ENCODE data around the gene SPDYE3. TPM values are rescaled to one million over a fixed set of nuclear protein-coding genes. Genes with fewer than 3 reads are reported as not detected.
"Not testable (repeated sequence)": the region's sequence is repeated elsewhere in the genome, so short reads cannot be mapped to it uniquely, and the experiment has no call there.

Gene SPDYE3, protein sequence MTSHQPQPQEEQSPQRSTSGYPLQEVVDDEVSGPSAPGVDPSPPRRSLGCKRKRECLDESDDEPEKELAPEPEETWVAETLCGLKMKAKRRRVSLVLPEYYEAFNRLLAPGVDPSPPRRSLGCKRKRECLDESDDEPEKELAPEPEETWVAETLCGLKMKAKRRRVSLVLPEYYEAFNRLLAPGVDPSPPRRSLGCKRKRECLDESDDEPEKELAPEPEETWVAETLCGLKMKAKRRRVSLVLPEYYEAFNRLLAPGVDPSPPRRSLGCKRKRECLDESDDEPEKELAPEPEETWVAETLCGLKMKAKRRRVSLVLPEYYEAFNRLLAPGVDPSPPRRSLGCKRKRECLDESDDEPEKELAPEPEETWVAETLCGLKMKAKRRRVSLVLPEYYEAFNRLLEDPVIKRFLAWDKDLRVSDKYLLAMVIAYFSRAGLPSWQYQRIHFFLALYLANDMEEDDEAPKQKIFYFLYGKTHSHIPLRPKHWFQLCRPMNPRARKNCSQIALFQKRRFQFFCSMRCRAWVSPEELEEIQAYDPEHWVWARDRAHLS
- not detected for total RNA-seq

DNA sequence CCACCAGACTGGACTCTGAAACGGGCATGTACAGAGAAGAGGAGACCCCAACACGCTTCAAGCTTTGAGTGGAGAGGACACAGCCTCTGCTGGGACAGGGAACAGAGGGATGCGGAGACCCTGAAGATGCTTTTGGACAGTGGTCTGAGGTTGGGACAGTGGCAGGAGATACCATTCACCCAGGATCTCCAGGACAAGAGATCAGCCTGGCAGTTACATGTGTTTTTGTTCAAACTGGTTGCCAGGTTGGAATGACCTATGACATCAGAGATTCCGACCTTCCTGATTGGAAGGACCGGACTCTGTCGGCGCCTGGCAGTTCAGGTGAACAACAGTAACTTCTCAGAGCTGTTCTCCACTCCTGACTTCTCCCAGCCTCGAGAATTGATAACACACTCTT lies at the start of gene SPDYE3:
TSS of gene SPDYE3 (plus strand) at position 301 of the 400 bp plus-strand sequence. CDS start 184 bp downstream, outside the sequence.
- DNase-seq (ENCODE audit: low spot score in 2 of 2); H3K9me3 ChIP-seq; intact Hi-C loops (cut with DNase I; ENCODE audit: low total_unique reads): not testable (repeated sequence)

DNA sequence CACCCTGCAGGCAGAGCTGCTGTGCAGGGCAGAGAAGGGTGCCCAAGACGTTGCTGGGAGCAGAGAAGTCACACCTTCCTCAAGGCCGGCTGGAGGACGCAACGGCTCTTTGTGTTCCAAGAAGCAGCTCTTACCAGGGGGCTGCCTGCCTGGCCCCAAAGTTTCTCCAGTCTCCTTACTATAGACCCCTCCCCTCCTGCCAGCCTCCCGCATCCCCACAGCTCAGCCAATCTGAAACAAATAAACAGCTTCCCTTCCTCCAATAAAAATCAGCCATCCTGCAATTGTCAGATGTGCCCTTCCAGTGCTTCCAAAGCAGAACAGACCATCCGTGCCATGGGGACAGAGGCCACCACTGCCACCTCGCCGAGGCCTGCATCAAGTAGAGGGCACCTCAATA lies 47.5 kb upstream of the SPDYE3 start:
- H3K27me3 ChIP-seq; intact Hi-C loops (cut with DNase I; ENCODE audit: low total_unique reads); H3K27ac ChIP-seq; H3K36me3 ChIP-seq; H3K4me1 ChIP-seq; DNase-seq (ENCODE audit: low spot score in 2 of 2); H3K9me3 ChIP-seq; H3K4me3 ChIP-seq: not testable (repeated sequence)

More for the DNA sequence above, at the start of gene SPDYE3:
- not testable (repeated sequence) for H3K27ac ChIP-seq, H3K36me3 ChIP-seq, H3K4me3 ChIP-seq, H3K27me3 ChIP-seq, H3K4me1 ChIP-seq

DNA sequence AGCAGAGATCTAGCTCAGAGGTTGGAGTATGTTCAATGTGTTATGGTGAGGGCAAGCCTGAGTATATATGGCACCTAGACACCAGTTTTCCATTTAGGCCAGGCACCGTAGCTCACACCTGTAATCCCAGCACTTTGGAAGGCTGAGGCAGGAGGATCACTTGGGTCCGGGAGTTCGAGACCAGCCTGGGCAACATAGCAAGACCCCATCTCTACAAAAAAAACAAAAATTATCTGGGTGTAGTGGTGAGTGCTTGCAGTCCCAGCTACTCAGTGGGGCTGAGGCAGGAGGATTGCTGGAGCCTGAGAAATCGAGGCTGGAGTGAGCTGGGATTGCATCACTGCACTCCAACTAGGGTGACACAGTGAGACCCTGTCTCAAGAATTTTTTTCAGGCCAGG lies 44.6 kb upstream of the SPDYE3 start:
- H3K27ac ChIP-seq, H3K9me3 ChIP-seq: not testable (repeated sequence)

DNA sequence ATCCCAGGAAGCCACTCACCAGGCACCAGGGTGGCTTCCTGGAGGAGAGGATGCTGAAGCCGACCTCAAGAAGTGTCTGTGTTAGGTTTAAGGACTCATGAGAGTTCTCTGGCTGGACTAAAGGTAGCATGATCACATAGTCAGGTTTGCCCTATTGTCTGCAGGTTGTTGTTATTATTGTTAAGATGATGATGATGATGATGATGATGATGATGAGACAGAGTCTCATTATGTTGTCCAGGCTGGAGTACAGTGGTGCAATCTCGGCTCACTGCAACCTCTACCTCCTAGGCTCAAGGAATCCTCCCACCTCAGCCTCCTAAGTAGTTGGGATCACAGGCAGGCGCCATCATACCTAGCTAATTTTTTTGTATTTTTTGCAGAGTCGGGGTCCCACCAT lies 43.3 kb upstream of the SPDYE3 start:
- DNase-seq (ENCODE audit: low spot score in 2 of 2); H3K4me1 ChIP-seq; H3K9me3 ChIP-seq; intact Hi-C loops (cut with DNase I; ENCODE audit: low total_unique reads); H3K36me3 ChIP-seq; H3K27ac ChIP-seq; H3K27me3 ChIP-seq; H3K4me3 ChIP-seq: not testable (repeated sequence)

More for the DNA sequence above, 44.6 kb upstream of the SPDYE3 start:
- H3K4me1 ChIP-seq; DNase-seq (ENCODE audit: low spot score in 2 of 2); intact Hi-C loops (cut with DNase I; ENCODE audit: low total_unique reads); H3K36me3 ChIP-seq; H3K27me3 ChIP-seq; H3K4me3 ChIP-seq: not testable (repeated sequence)

DNA sequence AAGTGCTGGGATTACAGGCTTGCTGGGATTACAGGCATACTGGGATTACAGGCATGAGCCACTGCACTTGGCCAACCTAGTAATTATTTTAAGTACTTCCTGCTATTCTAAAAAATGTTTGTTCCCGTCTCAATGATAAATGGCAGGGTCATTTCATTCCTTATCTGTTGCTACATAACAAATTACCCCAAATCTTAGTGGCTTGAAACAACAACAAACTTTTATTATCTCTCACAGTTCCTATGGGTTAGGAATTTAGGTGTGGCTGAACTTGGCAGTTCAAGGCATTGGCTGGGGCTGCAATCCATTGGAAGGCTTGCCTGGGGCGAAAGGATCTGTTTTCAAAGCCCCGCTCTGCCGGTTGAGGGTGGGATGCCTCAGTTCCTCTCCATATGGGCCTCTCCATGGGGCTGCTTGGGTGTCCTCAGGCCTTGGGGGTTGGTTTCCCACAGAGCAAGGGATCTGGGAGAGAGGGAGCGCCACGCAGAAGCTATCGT lies 42.8 kb upstream of the SPDYE3 start:
- DNase-seq (ENCODE audit: low spot score in 2 of 2); H3K4me3 ChIP-seq; H3K27me3 ChIP-seq; H3K4me1 ChIP-seq; H3K36me3 ChIP-seq; intact Hi-C loops (cut with DNase I; ENCODE audit: low total_unique reads); H3K27ac ChIP-seq; H3K9me3 ChIP-seq: not testable (repeated sequence)

DNA sequence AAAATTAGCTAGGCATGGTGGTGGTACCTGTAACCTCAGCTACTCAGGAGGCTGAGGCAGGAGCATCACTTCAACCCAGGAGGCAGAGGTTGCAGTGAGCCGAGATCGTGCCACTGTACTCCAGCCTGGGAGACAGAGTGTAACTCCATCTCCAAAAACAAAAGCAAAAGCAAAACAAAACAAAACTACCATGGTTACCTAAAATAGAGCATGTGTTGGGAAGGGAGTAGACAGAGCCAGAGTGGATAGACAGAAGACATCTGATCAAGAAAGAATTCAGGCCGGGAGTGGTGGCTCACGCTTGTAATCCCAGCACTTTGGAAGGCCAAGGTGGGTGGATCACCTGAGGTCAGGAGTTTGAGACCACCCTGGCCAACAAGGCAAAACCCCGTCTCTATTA lies 41.7 kb upstream of the SPDYE3 start:
- H3K27me3 ChIP-seq; DNase-seq (ENCODE audit: low spot score in 2 of 2); intact Hi-C loops (cut with DNase I; ENCODE audit: low total_unique reads); H3K9me3 ChIP-seq; H3K27ac ChIP-seq; H3K4me1 ChIP-seq; H3K4me3 ChIP-seq; H3K36me3 ChIP-seq: not testable (repeated sequence)

DNA sequence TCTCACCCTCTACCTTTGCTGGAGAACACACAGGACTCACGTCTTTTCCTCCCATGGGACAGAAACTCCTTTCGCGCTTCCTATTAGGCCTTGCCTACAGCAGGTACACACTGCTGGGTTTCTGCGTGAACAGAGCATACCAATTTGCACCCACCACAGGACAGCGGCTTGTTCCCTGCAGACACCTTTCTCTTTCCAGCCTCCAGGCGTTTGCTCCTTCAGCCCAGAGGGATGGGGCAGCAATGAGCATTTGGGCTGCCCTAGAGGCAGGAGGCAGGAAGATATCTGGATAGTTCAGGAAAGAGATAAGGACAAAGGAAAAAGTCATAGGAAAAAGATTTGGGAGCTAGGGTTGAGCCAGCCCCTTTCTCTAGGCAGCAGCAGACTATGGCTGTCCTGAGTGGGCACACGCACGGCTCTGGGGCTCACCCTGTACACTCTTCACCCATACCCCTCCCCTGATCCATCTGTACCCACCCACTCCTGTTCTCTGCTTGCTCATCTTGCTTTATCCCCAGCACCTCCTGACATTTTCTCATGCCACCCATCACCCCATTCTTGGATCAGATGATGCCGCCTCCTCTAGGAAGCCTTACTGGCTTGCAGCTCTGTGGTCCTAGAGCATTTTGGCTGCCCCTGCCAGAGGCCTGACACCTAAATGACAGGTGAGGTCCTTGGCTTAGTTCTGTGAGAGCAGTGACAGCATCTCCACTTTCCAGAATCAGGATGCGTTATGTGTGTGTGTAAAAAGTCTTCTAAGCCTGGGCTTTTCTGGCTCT lies 40.7 kb upstream of the SPDYE3 start:
- intact Hi-C loops (cut with DNase I; ENCODE audit: low total_unique reads) = no loop called here
- H3K27ac ChIP-seq = no peak overlapping the region
- TF ChIP-seq POLR2AphosphoS5 (IDR thresholded peaks at IDR 0.05) (no peak), POLR2A (IDR thresholded peaks at IDR 0.05) (no peak)
- TF ChIP-seq, protein P1, sequence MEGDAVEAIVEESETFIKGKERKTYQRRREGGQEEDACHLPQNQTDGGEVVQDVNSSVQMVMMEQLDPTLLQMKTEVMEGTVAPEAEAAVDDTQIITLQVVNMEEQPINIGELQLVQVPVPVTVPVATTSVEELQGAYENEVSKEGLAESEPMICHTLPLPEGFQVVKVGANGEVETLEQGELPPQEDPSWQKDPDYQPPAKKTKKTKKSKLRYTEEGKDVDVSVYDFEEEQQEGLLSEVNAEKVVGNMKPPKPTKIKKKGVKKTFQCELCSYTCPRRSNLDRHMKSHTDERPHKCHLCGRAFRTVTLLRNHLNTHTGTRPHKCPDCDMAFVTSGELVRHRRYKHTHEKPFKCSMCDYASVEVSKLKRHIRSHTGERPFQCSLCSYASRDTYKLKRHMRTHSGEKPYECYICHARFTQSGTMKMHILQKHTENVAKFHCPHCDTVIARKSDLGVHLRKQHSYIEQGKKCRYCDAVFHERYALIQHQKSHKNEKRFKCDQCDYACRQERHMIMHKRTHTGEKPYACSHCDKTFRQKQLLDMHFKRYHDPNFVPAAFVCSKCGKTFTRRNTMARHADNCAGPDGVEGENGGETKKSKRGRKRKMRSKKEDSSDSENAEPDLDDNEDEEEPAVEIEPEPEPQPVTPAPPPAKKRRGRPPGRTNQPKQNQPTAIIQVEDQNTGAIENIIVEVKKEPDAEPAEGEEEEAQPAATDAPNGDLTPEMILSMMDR (IDR thresholded peaks at IDR 0.05) = no peak
- no peaks in the 10 kb centered on the region for H3K4me1 ChIP-seq
- no peak for DNase-seq (ENCODE audit: low spot score in 2 of 2)
- no peaks in the 10 kb centered on the region for H3K27me3 ChIP-seq
- no peak overlapping the region for H3K4me3 ChIP-seq
- H3K36me3 ChIP-seq = no peaks in the 10 kb centered on the region
- no peaks in the 10 kb centered on the region for H3K9me3 ChIP-seq

DNA sequence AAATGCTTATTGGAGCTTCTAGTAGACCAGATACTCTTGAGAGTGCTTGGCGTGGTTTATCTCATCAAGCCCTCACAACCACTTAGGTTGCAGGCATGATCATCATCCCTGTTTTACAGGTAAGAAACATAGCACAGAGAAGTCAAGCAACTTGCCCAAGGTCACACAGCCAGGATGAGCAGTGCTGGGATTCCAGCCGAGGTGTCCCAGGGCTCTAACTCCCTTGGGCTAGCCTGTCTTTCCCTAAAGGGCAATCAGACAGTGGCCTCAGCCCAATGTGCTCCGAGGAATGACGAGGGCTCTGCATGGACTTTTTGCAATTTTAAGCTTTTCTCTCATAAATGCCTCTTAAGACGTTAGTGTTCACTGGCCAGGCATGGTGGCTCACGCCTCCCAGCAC lies 39.9 kb upstream of the SPDYE3 start:
- H3K27me3 ChIP-seq = no peaks in the 10 kb centered on the region
- no peaks in the 10 kb centered on the region for H3K36me3 ChIP-seq
- H3K9me3 ChIP-seq = no peaks in the 10 kb centered on the region
- DNase-seq (ENCODE audit: low spot score in 2 of 2) = no peak
- no peak overlapping the region for H3K27ac ChIP-seq
- intact Hi-C loops (cut with DNase I; ENCODE audit: low total_unique reads) = no loop called here
- TF ChIP-seq POLR2AphosphoS5 (IDR thresholded peaks at IDR 0.05) (no peak), POLR2A (IDR thresholded peaks at IDR 0.05) (no peak)
- TF ChIP-seq, protein P1 (IDR thresholded peaks at IDR 0.05) = no peak
- H3K4me1 ChIP-seq = no peaks in the 10 kb centered on the region
- H3K4me3 ChIP-seq = no peak overlapping the region

DNA sequence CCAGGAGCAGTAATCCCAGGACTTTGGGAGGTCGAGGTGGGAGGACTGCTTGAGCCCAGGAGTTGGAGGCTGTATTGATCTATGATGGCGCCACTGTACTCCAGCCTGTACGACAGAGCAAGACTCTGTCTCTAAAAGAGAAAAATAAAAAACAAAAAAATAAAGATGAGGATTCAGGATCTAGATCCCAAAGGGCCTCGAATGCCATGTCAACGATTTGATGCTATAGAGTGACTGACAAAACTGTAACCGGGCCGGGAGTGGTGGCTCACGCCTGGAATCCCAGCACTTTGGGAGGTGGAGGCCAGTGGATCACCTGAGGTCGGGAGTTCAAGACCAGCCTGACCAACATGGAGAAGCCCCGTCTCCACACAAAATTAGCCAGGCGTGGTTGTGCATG lies 38.6 kb upstream of the SPDYE3 start:
- DNase-seq (ENCODE audit: low spot score in 2 of 2); intact Hi-C loops (cut with DNase I; ENCODE audit: low total_unique reads); H3K27ac ChIP-seq; H3K36me3 ChIP-seq; H3K4me3 ChIP-seq; H3K9me3 ChIP-seq; H3K4me1 ChIP-seq; H3K27me3 ChIP-seq: not testable (repeated sequence)

DNA sequence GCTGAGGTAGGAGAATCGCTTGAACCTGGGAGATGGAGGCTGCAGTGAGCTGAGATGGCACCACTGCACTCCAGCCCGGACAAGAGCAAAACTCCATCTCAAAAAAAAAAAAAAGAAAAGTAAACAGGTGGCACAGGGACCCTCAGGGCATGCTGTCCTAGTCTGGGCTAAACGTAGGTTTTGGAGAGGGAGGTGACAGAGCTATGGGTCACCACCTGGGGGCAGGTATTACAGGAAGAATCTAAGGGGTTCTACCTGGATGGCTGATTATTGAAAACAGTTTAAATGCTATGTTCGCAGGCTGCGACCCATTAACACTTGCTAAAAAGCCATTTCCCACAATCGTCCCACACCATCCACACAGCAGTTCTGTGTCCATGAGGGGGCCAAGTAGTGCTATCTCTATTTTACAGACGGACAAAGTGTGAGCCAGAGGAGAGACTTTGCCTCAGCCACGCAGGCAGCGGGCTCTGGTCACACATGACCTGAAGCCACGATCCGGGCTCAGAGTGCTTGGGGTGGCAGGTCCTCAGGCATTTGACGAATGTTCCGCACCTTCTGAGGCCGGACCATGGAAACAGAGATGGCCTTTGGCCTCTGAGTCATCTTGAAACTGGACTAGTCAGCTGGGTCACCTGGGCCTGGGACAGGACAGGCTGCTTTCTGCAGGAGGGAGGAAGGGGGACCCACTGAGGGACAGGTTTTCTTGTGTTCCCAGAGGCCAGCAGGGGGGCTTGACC lies 38.0 kb upstream of the SPDYE3 start:
- DNase-seq (ENCODE audit: low spot score in 2 of 2); H3K4me1 ChIP-seq; H3K36me3 ChIP-seq; H3K27me3 ChIP-seq; H3K27ac ChIP-seq; intact Hi-C loops (cut with DNase I; ENCODE audit: low total_unique reads); H3K9me3 ChIP-seq: not testable (repeated sequence)
- peak overlapping the region in 1 of 3 donors; percentile 50 for H3K4me3 ChIP-seq
